Fibroblast of skin of left quadriceps (primary cell): ENCODE results near the gene EPC1.
A peak's percentile ranks its signal among the peaks of the same experiment; 100 is the strongest.
"Not testable (repeated sequence)": the region's sequence is repeated elsewhere in the genome, so short reads cannot be mapped to it uniquely, and the experiment has no call there.

Experiments
- DNase-seq, 2 experiments: peaks; one replicate each; pipeline ENCODE4 v3.0.0-alpha.2; 2013; ENCODE audit warnings: low read depth in 2 of 2

The EPC1 gene

DNA sequence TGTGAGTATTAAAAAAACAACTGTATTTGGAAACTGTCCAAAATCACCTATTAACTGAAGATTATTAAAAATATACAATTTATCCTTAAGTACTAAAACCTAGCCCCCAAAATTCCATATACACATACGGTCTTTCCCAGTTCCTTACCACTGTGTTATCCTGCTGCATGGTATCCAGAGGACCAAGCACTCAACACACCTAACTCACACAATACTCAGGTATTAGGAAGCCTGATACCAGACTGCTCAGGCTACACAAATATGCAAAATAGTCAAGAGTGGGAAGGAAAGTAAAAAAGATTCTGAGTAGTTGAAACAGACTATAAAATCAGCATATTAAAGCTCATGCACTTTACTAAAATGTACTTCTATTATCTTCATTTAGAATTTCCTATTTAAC is 67.2 kb downstream of the EPC1 start:
- no peak for DNase-seq

DNA sequence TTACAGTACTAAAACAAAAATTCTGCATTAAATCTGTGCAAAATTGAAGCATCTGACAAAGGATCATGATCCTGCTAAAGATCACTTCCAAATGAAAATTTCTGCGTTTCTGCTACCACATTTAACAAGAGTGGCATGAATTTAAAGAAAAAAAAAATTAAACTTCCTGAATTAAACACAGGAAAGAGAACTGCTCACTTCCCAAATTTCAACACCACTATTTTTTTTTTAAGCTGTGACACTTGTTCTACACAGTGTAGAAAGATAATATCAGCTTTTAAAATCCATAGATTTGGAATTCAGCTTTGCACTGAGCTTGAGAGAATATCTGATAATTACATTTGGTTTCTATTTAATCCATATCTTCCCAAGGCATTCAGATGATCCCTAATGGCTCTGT is 73.6 kb downstream of the EPC1 start:
- no peak for DNase-seq

DNA sequence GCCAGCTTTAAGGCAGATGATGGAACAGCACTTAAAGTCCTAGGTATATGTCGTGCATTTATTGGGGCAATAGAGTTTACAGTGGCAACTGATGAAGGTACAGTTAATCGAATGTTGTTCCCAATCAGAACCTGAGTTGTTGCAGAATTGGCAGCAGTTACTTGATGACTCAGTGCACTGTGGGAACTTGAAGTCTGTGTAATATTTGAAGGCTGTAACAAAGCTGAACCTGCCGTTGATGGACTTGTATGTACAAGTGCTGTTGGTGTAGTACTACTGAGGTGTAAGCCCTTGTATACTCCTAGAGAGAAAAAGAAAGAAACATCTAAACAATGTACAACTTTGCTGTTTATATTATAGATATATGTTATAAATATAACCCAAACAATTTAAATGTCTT is 75.3 kb downstream of the EPC1 start:
- no peak for DNase-seq

GRCh38 chr10:32269343-32270100 is 77.4 kb downstream of the EPC1 start:
- DNase-seq: no peak

DNA sequence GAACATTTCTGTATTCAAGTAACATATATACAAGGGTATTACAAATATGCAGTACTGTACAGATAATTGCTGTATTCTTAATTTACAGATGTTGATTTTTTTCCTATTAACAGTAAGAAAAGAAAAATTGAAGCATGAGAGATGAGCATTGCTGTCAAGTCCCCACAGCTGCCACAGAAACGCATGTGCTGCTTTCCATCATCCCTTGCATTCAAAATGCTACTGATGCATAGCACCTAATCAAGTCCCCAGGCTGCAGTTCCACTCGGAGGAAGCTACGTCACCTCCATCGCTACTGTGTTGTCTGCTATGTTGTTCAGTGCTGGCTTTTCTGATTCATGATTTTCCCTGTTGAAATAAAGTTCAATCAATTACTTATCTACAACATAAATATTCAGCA is 78.2 kb downstream of the EPC1 start:
- no peak for DNase-seq

- DNase-seq: no peak
Observed at GRCh38 chr10:32266979-32267378, 80.0 kb downstream of the EPC1 start.

- no peak for DNase-seq
Observed at GRCh38 chr10:32266566-32266965, 80.4 kb downstream of the EPC1 start.

DNA sequence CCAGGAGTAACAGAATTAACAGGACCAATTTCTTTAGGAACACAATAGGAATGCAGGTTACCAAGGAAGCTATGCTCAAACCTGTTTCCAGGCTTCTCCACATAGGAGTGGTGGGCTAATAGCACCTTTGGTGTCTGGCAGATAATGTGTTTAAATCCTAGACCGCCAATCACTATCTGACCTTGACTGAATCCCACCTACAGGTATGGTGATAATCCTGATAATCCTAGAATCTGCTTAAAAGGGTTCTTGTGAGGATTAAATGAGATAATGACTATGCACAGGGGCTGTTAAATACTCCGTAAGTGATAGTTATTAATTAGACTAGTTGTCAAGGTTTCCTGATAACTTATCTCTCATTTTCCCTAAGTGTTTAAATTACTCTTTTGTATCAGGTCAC is 81.2 kb downstream of the EPC1 start:
- DNase-seq: no peak

DNA sequence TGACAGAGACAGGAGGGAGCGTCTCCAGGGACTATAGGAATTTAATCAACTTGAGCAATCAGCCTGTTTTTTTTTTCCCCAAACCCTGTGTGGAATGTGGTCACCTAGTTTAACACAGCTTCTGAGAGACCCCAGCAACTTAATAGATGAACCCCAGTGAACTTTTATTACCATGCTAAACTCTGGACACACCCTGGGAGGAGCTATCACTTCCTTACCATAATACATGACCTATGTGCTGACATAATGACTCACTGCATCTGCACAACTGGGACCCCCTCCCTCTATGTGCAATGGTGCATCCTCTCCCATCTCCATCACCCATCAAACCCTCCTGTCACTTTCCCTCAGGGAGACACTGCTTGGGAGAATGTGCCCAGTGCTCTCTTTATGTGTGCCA is 83.7 kb downstream of the EPC1 start:
- DNase-seq: no peak

- DNase-seq: no peak
Observed at GRCh38 chr10:32259551-32259950, 87.4 kb downstream of the EPC1 start.

GRCh38 chr10:32256613-32257437 is 90.1 kb downstream of the EPC1 start:
- DNase-seq: no peak

- no peak for DNase-seq
Observed at GRCh38 chr10:32253821-32254220, 93.1 kb downstream of the EPC1 start.

DNA sequence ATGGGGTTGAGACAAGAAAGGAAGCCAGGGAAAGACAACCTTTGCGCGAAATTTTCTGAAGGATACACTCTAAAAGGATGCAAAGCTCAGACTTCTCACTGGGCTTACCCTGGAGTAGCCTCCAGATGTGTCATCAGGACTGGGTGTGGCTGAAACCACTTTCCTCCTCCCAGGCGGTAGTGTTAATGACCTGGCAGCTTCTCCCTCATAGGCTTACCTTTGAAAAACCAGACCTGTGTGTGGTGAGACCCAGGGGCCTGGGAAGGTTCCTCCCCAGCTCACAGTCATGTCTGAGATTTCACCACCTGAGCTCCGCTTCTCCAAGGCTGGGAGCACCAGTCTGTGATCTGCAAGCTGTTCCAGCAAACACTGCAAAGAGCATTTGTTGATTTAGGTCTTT is 93.7 kb downstream of the EPC1 start:
- DNase-seq: no peak

DNA sequence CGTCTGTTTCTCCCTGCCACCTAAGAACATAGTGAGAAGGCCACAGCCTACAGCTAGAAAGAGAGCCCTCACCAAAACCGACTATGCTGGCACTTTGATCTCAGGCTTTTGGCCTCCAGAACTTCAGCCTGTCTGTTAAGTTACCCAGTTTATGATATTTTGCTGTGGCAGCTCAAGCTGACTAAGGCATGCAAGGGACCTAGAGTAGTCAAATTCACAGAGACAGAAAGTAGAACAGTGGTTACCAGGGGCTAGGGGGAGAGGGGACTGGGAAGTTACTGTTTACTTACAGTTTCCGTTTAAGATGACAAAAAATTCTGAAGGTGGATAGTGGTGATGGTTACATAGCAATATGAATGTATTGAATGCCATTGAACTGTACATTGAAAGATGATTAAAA is 96.5 kb downstream of the EPC1 start:
- DNase-seq: not testable (repeated sequence)

GRCh38 chr10:32246685-32247084 is 100.3 kb downstream of the EPC1 start:
- DNase-seq: no peak

- no peak for DNase-seq
Observed at GRCh38 chr10:32245760-32246159, 101.2 kb downstream of the EPC1 start.

DNA sequence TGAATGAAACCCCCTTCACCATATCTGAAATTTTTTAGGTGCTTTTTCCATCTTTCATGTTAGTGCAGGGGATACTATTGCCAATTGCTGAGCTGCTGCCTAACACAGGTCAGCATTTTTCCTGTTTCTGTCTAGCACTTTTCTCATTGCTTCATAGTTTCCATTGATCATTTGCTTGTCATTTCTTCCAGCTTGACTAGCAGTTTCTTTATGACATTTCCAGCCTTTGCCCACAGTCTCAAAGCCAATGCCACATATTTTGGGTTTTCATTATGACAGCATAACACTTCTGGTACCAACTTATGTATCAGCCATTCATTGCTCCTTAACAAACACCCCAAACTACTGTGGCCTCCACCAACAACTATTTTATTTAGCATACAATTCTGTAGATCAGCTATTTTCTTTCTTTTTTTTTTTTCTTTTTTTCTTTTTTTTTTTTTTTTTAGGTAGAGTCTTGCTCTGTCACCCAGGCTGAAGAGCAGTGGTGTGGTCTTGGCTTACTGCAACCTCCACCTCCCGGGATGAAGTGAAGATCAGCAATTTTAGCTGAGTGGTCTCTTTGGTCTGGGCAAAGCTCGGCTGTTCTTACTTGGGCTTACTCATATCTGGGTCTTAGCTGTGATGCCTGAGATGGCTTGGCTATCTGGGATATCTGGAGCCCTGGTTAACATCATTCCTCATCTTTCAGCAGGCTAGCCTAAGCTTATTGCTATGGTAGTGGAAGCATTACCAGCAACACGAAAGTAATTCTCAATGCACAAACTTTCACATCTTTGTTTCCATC is 102.3 kb downstream of the EPC1 start:
- no peak for DNase-seq

GRCh38 chr10:32244011-32244410 is 102.9 kb downstream of the EPC1 start:
- DNase-seq: no peak

DNA sequence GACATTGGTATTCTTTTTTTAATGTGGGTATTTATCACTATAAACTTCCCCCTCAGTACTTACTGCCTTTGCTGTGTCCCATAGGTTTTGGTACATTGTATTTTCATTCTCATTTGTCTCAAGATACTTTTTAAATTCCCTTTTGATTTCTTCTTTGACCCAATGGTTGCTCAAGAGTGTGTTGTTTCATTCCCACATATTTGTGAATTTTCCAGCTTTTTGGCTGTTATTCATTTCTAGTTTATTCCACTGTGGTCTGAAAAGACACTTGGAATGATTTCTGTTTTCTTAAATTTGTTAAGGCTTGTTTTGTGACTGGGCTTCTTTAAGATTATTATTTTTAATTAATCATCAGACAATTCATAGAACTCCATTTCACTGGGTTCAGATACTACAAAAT is 105.0 kb downstream of the EPC1 start:
- no peak for DNase-seq

DNA sequence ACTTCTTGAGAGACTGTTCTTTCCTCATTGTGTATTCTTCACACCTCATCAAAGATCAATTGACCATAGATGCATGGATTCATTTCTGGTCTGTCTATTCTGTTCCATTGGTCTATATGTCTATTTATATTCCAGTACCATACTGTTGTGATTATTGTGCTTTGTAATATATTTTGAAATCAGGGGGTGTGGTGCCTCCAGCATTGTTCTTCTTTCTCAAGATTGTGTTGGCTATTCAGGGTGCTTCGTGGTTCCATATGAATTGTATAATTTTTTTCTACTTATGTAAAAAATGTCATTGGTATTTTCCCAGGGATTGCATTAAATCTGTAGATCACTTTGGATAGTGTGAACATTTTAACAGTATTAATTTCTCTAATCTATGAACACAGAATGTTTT is 106.5 kb downstream of the EPC1 start:
- DNase-seq: no peak

DNA sequence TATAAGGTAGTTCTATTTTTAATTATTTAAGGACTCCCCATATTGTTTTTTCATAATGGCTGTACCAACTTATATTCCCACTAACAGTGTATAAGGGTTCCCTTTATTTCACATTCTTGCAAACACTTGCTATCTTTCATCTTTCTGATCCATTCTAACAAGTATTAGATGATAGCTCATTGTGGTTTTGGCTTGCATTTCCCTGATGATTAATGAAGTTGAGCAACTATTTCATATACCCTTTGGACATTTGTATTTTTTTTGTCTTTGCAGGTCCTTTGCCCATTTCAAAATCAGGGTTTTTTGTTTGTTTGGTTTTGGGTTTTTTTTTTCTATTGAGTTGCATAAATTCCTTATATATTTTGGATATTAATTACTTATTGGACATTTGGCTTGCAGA is 107.2 kb downstream of the EPC1 start:
- DNase-seq: peak; percentile 56 to 58

GRCh38 chr10:32237644-32238345 is 109.2 kb downstream of the EPC1 start:
- peak; percentile 38 to 49 for DNase-seq
